Astrocyte of the cerebellum (primary cell): ENCODE measurements around the gene KCNK3.

Experiments
- DNase-seq: peaks from one replicate; pipeline ENCODE4 v3.0.0-alpha.2; 2011; ENCODE audit warnings: low read depth
- H3K4me3 ChIP-seq: 2 replicates; pipeline ENCODE4 v1.5.1; 2011; ENCODE audit warnings: mild to moderate bottlenecking, low read depth, low read length, moderate library complexity
- in situ Hi-C: cut with HindIII; loops from 2 replicates; pipeline ENCODE4 v1.10.0; 2017; ENCODE audit warnings: low sequenced_read_pairs
- TF ChIP-seq, protein P1 (sequence below): IDR thresholded peaks from 2 replicates; pipeline ENCODE4 v1.5.1; 2012; ENCODE audit warnings: low read length, low read depth, moderate library complexity, mild to moderate bottlenecking; ENCODE audit errors: missing control alignments

Gene KCNK3

DNA sequence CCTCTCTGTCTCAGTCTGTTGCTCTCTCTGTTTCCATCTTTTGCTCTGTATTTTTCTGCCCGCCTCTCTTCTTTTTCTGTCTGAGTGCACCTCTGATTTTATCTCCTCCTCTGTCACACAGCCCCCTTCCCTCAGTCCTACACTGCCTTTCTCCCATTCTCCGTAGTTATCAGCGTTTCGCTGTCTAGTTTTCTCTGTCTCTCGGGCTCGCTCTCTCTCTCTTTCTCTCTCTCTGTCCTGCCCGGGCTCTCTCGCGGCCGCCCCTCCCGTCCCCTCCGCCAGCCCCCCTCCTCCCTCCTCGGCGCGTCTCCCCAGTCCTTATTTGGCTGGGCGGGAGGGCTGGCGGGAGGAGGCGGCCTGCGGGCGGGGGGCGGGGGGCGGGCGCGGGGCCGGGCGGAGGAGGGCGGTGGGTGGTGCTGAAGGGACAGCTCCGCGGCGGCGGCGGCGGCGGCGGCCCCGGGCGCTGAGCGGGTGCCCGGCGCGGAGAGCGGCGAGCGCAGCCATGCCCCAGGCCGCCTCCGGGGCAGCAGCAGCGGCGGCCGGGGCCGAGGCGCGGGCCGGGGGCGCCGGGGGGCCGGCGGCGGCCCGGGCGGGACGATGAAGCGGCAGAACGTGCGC is at the start of gene KCNK3:
Gene KCNK3, plus strand, starts transcription at position 444 of the 618 bp plus-strand sequence. Its CDS starts 154 bp downstream, at position 598.
- peak within 1 kb of the TSS; percentile 20 for H3K4me3 ChIP-seq
- DNase-seq = no peak
- in situ Hi-C loops = no loop called here

GRCh38 chr2:26644188-26644835 is 48.2 kb upstream of the KCNK3 start:
- in situ Hi-C loops = no loop called here
- DNase-seq = no peak
- TF ChIP-seq, protein P1, sequence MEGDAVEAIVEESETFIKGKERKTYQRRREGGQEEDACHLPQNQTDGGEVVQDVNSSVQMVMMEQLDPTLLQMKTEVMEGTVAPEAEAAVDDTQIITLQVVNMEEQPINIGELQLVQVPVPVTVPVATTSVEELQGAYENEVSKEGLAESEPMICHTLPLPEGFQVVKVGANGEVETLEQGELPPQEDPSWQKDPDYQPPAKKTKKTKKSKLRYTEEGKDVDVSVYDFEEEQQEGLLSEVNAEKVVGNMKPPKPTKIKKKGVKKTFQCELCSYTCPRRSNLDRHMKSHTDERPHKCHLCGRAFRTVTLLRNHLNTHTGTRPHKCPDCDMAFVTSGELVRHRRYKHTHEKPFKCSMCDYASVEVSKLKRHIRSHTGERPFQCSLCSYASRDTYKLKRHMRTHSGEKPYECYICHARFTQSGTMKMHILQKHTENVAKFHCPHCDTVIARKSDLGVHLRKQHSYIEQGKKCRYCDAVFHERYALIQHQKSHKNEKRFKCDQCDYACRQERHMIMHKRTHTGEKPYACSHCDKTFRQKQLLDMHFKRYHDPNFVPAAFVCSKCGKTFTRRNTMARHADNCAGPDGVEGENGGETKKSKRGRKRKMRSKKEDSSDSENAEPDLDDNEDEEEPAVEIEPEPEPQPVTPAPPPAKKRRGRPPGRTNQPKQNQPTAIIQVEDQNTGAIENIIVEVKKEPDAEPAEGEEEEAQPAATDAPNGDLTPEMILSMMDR = no peak
- H3K4me3 ChIP-seq = no peak overlapping the region

More for the DNA sequence above, at the start of gene KCNK3:
- TF ChIP-seq, protein P1 = no peak

GRCh38 chr2:26645762-26646161 is 46.8 kb upstream of the KCNK3 start:
- DNase-seq = no peak
- H3K4me3 ChIP-seq = no peak overlapping the region
- TF ChIP-seq, protein P1 = no peak
- in situ Hi-C loops = no loop called here

GRCh38 chr2:26646986-26647672 is 45.4 kb upstream of the KCNK3 start:
- in situ Hi-C loops = no loop called here
- TF ChIP-seq, protein P1 = no peak
- no peak for DNase-seq
- H3K4me3 ChIP-seq = no peak overlapping the region

- in situ Hi-C loops = no loop called here
- DNase-seq = no peak
- TF ChIP-seq, protein P1 = no peak
- H3K4me3 ChIP-seq = no peak overlapping the region
Observed at GRCh38 chr2:26647981-26648380, 44.5 kb upstream of the KCNK3 start.

- no peak overlapping the region for H3K4me3 ChIP-seq
- DNase-seq = no peak
- in situ Hi-C loops = no loop called here
- TF ChIP-seq, protein P1 = no peak
Observed at GRCh38 chr2:26648516-26648915, 44.0 kb upstream of the KCNK3 start.
